ENCODE measurements around the gene BCL6.

DNA sequence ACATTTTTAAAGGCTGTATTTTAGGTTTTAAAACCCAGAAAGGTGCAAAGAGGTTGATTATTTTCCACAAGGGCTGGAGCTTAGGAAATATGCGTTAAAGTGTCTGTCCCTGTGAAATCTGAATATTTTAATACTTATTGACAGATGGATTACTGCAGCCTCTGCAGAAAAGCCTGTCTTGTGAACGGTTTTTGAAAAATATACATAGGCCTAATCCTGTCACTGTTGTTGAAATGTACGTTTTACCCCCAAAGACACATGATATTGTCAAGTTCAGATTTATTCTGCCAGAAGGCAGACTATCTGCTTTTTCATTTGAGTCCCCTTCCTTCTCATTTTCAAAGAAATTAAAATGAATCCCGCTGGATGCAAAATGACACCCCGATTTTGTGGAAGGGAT lies 2.2 kb upstream of the BCL6 start:
- TF ChIP-seq CTCF (IDR thresholded peaks at IDR 0.05) (no peak), POLR2A (IDR thresholded peaks at IDR 0.05) (no peak)

Measured in sigmoid colon (tissue), 3 donors.